Measurements from ENCODE around the gene MT1X. TPM values are rescaled to one million over a fixed set of nuclear protein-coding genes. Genes with fewer than 3 reads are reported as not detected.
A peak's percentile ranks its signal among the peaks of the same experiment; 100 is the strongest.
"Not testable (repeated sequence)": the region's sequence is repeated elsewhere in the genome, so short reads cannot be mapped to it uniquely, and the experiment has no call there.

Gene MT1X
- total and polyA plus RNA-seq, 4 donors = 15.0 to 31.3 (median 24.9) TPM

DNA sequence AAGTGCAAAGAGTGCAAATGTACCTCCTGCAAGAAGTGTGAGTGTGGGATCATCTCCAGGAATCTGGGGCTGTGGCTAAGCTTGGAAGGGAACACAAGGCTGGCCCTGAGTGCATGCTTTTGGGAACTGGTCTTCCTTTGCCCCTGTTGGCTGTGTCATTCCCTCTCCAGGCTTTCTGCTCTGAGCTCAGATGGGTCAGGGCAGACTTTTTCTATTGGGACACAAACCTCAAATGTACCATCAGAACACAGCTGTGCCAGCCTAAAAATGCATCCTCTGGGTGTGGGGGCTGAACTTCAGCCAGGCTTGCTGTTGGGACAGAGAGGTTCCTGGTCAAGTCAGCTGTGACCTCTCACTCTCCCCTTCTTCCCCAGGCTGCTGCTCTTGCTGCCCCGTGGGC is 29.7 kb upstream of the MT1X start:
- Histone ChIP-seq H3K4me1 (ENCODE audit: control insufficient read depth, insufficient read depth, low read length) (peaks cover 6% of the 10 kb centered on the region), H3K27ac (ENCODE audit: low read depth, low read length) (no peak overlapping the region), H3K9me3 (ENCODE audit: control insufficient read depth, insufficient read depth, low read length) (no peaks in the 10 kb centered on the region), H3K27me3 (ENCODE audit: control insufficient read depth, insufficient read depth, low read length) (peaks cover 21% of the 10 kb centered on the region), H3K4me3 (ENCODE audit: low read depth, low read length) (no peak overlapping the region), H3K36me3 (ENCODE audit: control insufficient read depth, insufficient read depth, low read length) (no peaks in the 10 kb centered on the region)
- DNase-seq (ENCODE audit: low read depth in 4 of 6, low spot score in 6 of 6) = no peak
- 58% methylated on average over 1 of the region's 1 CpG for WGBS (ENCODE audit: insufficient coverage)

DNA sequence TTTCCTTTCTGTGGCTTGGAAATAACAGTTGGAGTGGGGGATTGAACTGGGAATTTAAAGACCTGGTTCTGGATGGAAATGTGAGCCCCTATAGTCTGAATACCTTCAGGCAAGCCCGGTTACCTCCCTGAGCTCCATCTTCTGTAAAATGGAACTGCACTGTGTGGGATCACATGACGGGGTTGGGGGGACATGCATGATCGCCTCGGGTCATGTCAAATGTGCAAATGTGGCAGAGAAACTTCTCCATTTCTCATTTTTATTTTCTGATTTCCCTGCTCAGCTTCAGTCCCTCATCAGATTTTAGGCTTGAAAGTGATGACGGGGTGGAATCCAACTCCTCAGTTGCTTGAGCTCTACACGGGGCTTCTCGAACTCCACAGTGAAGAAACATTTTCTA is 29.1 kb upstream of the MT1X start:
- H3K27me3 ChIP-seq (ENCODE audit: control insufficient read depth, insufficient read depth, low read length) = peaks cover 20% of the 10 kb centered on the region
- H3K9me3 ChIP-seq (ENCODE audit: control insufficient read depth, insufficient read depth, low read length) = no peaks in the 10 kb centered on the region
- no peak overlapping the region for H3K4me3 ChIP-seq (ENCODE audit: low read depth, low read length)
- H3K4me1 ChIP-seq (ENCODE audit: control insufficient read depth, insufficient read depth, low read length) = peaks cover 12% of the 10 kb centered on the region
- DNase-seq (ENCODE audit: low read depth in 4 of 6, low spot score in 6 of 6) = no peak
- WGBS (ENCODE audit: insufficient coverage) = 96% methylated on average over 4 of the region's 7 CpGs
- no peaks in the 10 kb centered on the region for H3K36me3 ChIP-seq (ENCODE audit: control insufficient read depth, insufficient read depth, low read length)
- H3K27ac ChIP-seq (ENCODE audit: low read depth, low read length) = no peak overlapping the region

DNA sequence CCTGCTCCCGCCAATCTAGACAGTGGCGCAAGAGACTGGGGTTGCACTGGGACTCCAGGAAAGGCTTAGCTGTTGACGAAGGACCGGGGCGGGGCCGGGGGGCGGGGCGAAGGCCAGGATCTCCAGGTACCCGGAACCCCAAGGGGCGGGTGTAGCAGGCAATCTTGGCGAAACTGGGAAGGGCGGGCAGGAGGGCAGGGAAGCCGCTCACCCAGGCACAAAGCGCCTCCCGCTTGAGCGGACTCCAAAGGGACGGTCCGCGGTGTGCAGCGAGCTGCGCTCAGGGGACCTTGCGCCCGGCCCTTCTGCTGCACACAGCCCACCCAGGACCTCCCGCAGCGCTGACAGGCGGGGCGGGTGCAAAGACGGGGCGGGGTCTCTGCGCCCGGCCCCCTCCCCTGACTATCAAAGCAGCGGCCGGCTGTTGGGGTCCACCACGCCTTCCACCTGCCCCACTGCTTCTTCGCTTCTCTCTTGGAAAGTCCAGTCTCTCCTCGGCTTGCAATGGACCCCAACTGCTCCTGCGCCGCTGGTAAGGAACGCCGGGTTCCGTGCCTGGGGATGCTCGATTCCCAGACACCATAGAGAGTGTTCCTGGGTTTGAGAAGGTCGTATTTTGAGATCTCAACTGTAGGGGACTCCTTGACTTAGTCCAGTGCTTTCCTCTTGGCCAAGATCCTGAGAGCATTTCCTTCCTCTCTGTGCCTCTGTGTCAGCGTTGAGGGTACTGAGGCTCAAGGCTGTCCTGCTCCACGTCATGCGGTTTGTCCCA is 24.5 kb upstream of the MT1X start, which contains the start of gene MT1F:
MT1F (plus strand) TSS at position 405 of the 772 bp plus-strand sequence; CDS start at position 505, 100 bp downstream.
- Histone ChIP-seq H3K36me3 (ENCODE audit: control insufficient read depth, insufficient read depth, low read length) (no peaks in the 10 kb centered on the region), H3K4me1 (ENCODE audit: control insufficient read depth, insufficient read depth, low read length) (peaks cover 29% of the 10 kb centered on the region), H3K9me3 (ENCODE audit: control insufficient read depth, insufficient read depth, low read length) (no peaks in the 10 kb centered on the region), H3K27me3 (ENCODE audit: control insufficient read depth, insufficient read depth, low read length) (peaks cover 23% of the 10 kb centered on the region), H3K4me3 (ENCODE audit: low read depth, low read length) (peak within 1 kb of the TSS; percentile 60), H3K27ac (ENCODE audit: low read depth, low read length) (no peak within 1 kb of the TSS)
- peak in 2 of 6 donors; percentile 57 to 70 for DNase-seq (ENCODE audit: low read depth in 4 of 6, low spot score in 6 of 6)
- whole genome bisulfite sequencing (ENCODE audit: insufficient coverage) = under 1% methylated on average over 45 of the region's 46 CpGs

DNA sequence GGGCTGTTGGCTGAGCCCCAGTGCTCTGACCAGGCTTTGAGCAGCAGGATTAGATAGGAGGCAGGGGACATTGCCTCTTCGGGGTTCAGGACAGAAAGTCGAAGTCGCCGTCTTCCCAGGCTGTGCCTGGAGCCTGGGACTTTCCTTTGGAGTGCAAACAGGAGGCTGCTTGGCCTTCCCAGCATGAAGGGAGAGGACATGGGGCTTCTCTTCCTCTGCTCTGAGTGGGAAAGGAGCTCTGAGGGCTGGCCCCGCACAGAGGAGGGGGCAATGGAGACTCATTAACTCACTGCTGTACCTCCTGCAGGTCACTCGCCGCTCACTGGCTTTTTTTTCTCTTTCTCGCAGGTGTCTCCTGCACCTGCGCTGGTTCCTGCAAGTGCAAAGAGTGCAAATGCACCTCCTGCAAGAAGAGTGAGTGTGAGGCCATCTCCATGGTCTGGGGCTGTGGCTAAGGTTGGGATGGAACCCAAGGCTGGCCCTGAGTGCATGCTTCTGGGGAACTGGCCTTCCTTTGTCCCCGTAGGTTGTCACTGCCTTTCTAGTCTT is 23.9 kb upstream of the MT1X start:
- 31% methylated on average over 10 of the region's 10 CpGs for WGBS (ENCODE audit: insufficient coverage)
- Histone ChIP-seq H3K4me1 (ENCODE audit: control insufficient read depth, insufficient read depth, low read length) (peaks cover 33% of the 10 kb centered on the region), H3K27me3 (ENCODE audit: control insufficient read depth, insufficient read depth, low read length) (peaks cover 29% of the 10 kb centered on the region), H3K4me3 (ENCODE audit: low read depth, low read length) (peak overlapping the region; percentile 60), H3K9me3 (ENCODE audit: control insufficient read depth, insufficient read depth, low read length) (no peaks in the 10 kb centered on the region), H3K27ac (ENCODE audit: low read depth, low read length) (no peak overlapping the region), H3K36me3 (ENCODE audit: control insufficient read depth, insufficient read depth, low read length) (no peaks in the 10 kb centered on the region)
- no peak for DNase-seq (ENCODE audit: low read depth in 4 of 6, low spot score in 6 of 6)

DNA sequence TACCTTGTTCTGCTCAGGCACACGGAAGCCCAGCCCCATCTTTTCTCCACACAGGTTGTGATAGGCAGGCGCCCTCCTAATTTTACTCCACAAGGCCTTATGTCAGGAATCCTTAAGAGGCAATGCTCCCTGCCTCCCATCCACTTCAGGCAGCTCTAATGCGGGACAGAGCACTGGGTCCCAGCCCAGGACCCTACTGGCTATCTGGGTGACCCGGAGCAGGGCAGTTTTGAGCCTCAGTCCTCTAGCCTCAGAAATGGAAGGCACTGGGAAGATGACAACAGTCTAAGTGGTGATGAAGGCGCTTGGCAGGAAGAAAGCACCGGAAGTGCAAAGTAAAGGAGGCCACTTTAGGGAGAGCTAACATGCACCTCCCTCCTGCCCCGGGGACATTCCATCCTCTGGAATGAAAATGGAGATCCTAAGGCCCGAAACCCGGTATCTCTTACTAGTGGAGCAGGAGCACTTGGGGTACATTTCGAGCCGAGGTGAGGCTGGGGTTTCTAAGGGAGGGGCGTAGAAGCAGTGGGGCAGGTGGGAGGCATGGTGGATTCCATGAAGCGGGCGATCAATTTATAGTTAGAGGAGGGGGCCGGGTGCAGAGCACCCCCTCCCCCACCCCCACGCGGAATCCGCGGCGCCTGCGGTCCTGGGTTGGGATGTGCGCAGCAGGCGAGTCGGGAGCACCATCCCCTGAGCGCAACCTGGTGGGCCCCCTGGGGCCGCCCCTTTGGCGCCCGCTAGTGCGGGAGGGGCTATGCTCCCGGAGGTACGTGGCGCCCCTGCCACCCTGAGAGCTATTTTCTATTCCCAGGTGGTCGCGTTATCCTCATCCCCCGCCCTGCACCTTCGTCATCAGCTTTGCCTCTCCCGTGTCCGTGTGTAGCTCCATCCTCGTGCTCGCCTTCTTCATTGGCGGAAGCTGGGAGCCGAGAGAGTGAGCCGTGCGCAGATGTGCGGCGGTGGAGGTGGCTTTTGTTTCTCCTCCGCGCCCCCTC is 19.6 kb upstream of the MT1X start:
- H3K9me3 ChIP-seq (ENCODE audit: control insufficient read depth, insufficient read depth, low read length) = no peaks in the 10 kb centered on the region
- 13% methylated on average over 36 of the region's 48 CpGs for WGBS (ENCODE audit: insufficient coverage)
- H3K27ac ChIP-seq (ENCODE audit: low read depth, low read length) = no peak overlapping the region
- peak overlapping the region; percentile 5 for H3K4me3 ChIP-seq (ENCODE audit: low read depth, low read length)
- H3K36me3 ChIP-seq (ENCODE audit: control insufficient read depth, insufficient read depth, low read length) = no peaks in the 10 kb centered on the region
- DNase-seq (ENCODE audit: low read depth in 4 of 6, low spot score in 6 of 6) = peak in 3 of 6 donors; percentile 14 to 91 (median 53)
- peaks cover 28% of the 10 kb centered on the region for H3K4me1 ChIP-seq (ENCODE audit: control insufficient read depth, insufficient read depth, low read length)
- peaks cover 53% of the 10 kb centered on the region for H3K27me3 ChIP-seq (ENCODE audit: control insufficient read depth, insufficient read depth, low read length)

DNA sequence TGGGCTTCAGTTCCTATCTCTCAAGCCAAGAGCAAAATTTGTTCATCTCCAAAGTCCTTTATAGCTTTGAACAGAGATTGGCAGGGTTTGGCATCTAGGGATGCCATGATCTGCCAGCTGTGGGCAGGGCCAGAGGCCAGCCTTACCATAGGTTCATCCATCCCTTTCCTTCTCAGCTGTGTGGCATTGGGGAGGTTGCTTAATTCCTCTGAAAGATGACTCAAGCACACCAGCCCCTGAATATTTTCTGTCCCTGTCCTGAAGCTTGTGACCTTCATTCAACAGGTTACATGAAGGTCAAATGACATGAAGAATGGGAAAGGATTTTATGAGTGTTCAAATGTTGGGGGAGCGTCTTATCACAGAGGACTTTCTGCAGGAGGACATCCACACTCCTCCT is 17.8 kb upstream of the MT1X start:
- H3K36me3 ChIP-seq (ENCODE audit: control insufficient read depth, insufficient read depth, low read length) = no peaks in the 10 kb centered on the region
- H3K4me1 ChIP-seq (ENCODE audit: control insufficient read depth, insufficient read depth, low read length) = peaks cover 27% of the 10 kb centered on the region
- no peaks in the 10 kb centered on the region for H3K9me3 ChIP-seq (ENCODE audit: control insufficient read depth, insufficient read depth, low read length)
- H3K27me3 ChIP-seq (ENCODE audit: control insufficient read depth, insufficient read depth, low read length) = peaks cover 64% of the 10 kb centered on the region
- H3K4me3 ChIP-seq (ENCODE audit: low read depth, low read length) = no peak overlapping the region
- no peak overlapping the region for H3K27ac ChIP-seq (ENCODE audit: low read depth, low read length)
- no peak for DNase-seq (ENCODE audit: low read depth in 4 of 6, low spot score in 6 of 6)
- WGBS (ENCODE audit: insufficient coverage) = no CpG with 5 or more reads among the region's 1 CpG

DNA sequence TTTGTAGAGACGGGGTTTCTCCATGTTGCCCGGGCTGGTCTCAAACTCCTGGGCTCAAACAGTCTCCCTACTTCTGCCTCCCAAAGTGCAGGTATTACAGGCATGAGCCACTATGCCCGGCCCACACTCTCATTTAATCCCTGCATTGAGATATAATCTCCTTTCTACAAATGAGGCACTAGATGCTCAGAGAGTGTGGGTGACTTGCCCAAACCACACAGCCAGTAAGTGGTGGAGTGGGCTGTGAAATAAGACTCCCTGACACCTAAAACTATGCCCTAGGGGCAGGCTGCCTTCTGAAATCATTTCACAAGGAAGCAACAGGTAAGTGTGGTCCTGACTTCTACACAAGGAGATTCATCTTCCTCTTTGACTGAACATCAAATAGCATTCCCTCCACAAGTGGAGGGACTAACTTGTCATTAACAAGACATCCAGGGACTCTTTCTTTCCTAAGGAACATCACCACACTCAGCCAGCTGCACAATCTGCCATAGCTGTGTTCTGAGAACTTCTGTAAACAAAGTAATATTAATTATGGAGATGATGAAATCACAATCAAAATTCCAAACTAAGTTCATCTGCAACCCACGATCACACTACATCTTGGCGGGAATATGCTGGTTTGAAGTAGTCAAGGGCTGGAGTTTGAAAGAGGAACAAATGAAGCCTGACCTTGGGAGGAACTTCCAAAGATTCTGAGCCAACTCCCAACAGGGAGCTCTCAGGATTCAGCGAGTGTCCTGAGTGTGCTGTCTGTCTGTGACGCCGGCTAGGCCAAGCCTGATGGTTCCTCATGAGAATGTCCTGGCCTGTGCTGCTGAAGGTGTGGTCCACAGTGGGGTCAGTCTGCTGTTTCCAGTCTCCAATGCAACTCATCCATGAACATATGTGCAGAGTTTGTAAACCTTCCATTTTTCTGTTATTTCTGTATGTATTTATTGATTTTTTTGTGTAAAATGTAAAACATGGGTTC is 16.7 kb upstream of the MT1X start:
- 58% methylated on average over 5 of the region's 8 CpGs for WGBS (ENCODE audit: insufficient coverage)
- Histone ChIP-seq H3K27me3 (ENCODE audit: control insufficient read depth, insufficient read depth, low read length) (peaks cover 72% of the 10 kb centered on the region), H3K4me1 (ENCODE audit: control insufficient read depth, insufficient read depth, low read length) (peaks cover 30% of the 10 kb centered on the region)
- H3K4me3 ChIP-seq (ENCODE audit: low read depth, low read length); H3K9me3 ChIP-seq (ENCODE audit: control insufficient read depth, insufficient read depth, low read length); H3K27ac ChIP-seq (ENCODE audit: low read depth, low read length); H3K36me3 ChIP-seq (ENCODE audit: control insufficient read depth, insufficient read depth, low read length); DNase-seq (ENCODE audit: low read depth in 4 of 6, low spot score in 6 of 6): not testable (repeated sequence)

DNA sequence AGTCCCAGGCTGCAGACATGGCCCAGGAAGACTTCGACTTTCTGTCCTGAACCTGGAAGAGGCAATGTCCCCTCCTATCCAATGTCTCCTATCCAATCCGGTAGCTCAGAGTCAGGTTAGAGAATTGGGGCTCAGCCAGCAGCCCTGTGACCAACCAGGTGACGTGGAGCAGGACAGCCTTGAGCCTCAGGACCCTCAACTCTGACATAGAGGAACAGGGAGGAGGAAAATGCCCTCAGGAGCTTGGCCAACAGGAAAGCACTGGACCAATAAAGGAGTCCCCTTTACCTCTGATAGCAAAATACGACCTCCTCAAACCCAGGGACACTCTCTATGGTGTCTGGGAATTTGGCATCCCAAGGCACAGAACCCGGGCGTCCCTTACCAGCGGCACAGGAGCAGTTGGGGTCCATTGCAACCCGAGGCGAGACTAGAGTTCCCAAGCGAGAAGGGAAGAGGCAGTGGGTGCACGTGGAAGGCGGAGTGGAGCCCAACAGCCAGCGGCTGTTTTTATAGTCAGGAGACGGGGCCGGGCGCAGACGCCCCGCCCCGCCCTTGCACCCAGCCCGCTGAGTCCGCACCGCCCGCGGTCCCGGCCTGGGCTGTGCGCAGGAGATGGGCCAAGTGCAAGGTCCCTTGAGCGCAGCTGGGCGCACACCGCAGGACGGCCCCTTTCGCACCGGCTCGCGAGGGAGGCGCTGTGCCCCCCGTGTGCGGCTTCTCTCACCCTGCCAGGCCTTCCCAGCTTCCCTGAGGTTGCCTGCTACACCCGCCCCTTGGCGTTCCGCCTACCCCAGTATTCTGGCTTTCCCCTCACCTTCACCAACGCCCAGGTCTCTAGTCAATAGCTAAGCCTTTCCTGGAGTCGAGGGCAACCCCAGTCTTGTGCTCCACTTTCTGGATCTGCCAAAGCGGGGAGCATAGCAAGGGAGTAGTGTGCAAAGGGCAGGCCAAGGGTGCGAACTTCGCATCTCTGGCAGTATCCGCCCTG is 14.4 kb upstream of the MT1X start, which contains the start of gene MT1G:
MT1G (minus strand) TSS at position 485 of the 991 bp plus-strand sequence; CDS start at position 413, 72 bp downstream.
- WGBS (ENCODE audit: insufficient coverage) = 9% methylated on average over 45 of the region's 46 CpGs
- Histone ChIP-seq H3K36me3 (ENCODE audit: control insufficient read depth, insufficient read depth, low read length) (no peaks in the 10 kb centered on the region), H3K9me3 (ENCODE audit: control insufficient read depth, insufficient read depth, low read length) (no peaks in the 10 kb centered on the region), H3K27ac (ENCODE audit: low read depth, low read length) (no peak within 1 kb of the TSS), H3K27me3 (ENCODE audit: control insufficient read depth, insufficient read depth, low read length) (peaks cover 78% of the 10 kb centered on the region), H3K4me3 (ENCODE audit: low read depth, low read length) (no peak within 1 kb of the TSS), H3K4me1 (ENCODE audit: control insufficient read depth, insufficient read depth, low read length) (peaks cover 20% of the 10 kb centered on the region)
- peak in 1 of 6 donors; percentile 17 for DNase-seq (ENCODE audit: low read depth in 4 of 6, low spot score in 6 of 6)

Measured in spinal cord (tissue), 10 donors.